ENCODE results near the gene TPM3.
"Not testable (repeated sequence)": the region's sequence is repeated elsewhere in the genome, so short reads cannot be mapped to it uniquely, and the experiment has no call there.

TPM3 gene

DNA sequence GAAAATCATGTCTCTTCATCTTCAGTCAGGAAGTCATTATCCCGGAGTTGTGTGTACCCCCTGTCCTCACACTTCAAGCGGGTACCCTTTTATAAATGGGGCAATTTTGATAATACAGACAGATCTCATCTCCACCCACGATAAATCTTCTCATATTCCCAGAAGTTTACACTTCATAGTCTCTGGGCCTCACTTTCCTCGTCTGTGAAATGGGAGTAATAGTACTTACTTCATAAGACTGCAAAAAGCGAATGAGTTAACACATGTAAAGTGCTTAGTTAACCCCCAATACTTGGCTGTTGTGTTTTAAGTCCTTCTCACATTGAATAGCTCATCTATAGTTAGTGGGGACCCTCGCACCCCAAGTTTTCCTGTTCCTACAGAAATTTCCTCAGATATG is 37.8 kb downstream of the TPM3 start:
- H3K9me3 ChIP-seq: no peaks in the 10 kb centered on the region
- intact Hi-C loops (cut with DNase I; ENCODE audit: low total_unique reads): no loop called here
- peaks cover 0 to 47% (median 11%) of the 10 kb centered on the region in 4 donors for H3K4me1 ChIP-seq
- TF ChIP-seq, protein P1, sequence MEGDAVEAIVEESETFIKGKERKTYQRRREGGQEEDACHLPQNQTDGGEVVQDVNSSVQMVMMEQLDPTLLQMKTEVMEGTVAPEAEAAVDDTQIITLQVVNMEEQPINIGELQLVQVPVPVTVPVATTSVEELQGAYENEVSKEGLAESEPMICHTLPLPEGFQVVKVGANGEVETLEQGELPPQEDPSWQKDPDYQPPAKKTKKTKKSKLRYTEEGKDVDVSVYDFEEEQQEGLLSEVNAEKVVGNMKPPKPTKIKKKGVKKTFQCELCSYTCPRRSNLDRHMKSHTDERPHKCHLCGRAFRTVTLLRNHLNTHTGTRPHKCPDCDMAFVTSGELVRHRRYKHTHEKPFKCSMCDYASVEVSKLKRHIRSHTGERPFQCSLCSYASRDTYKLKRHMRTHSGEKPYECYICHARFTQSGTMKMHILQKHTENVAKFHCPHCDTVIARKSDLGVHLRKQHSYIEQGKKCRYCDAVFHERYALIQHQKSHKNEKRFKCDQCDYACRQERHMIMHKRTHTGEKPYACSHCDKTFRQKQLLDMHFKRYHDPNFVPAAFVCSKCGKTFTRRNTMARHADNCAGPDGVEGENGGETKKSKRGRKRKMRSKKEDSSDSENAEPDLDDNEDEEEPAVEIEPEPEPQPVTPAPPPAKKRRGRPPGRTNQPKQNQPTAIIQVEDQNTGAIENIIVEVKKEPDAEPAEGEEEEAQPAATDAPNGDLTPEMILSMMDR (IDR thresholded peaks at IDR 0.05): no peak
- DNase-seq: no peak
- no peak overlapping the region for H3K4me3 ChIP-seq
- no peaks in the 10 kb centered on the region for H3K27me3 ChIP-seq
- H3K27ac ChIP-seq: peak overlapping the region; percentile 73 to 78
- peaks cover 20 to 36% (median 23%) of the 10 kb centered on the region in 3 donors for H3K36me3 ChIP-seq

DNA sequence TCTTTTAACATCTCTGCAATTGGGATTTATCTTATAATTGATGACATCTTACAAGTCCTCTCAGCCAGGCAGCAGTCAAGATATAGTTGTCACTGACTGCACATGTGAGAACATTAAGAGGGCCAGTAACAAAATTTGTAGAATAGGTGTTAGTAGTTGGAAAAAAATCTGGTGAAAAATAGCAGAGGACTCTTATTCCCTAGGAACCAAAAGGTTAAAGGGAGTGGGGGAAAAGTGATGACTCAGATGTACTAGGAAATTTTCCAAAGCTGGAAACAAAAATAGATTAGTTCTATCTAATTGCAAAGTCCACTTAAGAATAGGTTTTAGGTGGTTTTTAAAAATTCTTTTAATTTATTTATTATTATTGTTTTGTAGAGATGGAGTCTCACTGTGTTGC is 40.6 kb downstream of the TPM3 start:
- Histone ChIP-seq H3K27ac (peak overlapping the region in 1 of 2 donors; percentile 35), H3K9me3 (no peaks in the 10 kb centered on the region), H3K4me3 (no peak overlapping the region), H3K27me3 (no peaks in the 10 kb centered on the region), H3K4me1 (peaks cover 0 to 39% (median 11%) of the 10 kb centered on the region in 4 donors), H3K36me3 (peaks cover 0 to 15% (median 0%) of the 10 kb centered on the region in 3 donors)
- intact Hi-C loops (cut with DNase I; ENCODE audit: low total_unique reads): no loop called here
- TF ChIP-seq, protein P1 (IDR thresholded peaks at IDR 0.05): no peak
- no peak for DNase-seq

GRCh38 chr1:154148807-154149206 is 43.1 kb downstream of the TPM3 start:
- Histone ChIP-seq H3K27me3 (no peaks in the 10 kb centered on the region), H3K4me3 (no peak overlapping the region), H3K36me3 (no peaks in the 10 kb centered on the region), H3K27ac (no peak overlapping the region), H3K4me1 (peaks cover 0 to 16% (median 2%) of the 10 kb centered on the region in 4 donors), H3K9me3 (no peaks in the 10 kb centered on the region)
- intact Hi-C loops (cut with DNase I; ENCODE audit: low total_unique reads): no loop called here
- no peak for DNase-seq
- TF ChIP-seq, protein P1 (IDR thresholded peaks at IDR 0.05): no peak

DNA sequence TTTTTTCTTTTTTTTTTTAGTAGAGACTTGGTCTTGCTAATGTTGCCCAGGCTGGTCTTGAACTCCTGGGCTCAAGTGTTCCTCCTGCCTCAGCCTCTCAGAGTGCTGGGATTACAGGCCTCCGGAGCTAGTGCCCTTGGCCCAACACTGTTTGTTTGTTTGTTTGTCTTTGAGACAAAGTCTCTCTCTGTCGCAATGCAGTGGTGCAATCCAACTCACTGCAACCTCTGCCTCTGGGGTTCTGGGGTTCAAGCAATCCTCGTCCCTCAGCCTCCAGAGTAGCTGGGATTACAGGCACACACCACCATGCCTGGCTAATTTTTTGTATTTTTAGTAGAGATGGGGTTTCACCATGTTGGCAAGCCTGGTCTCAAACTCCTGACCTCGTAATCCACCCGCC is 44.4 kb downstream of the TPM3 start:
- H3K36me3 ChIP-seq; H3K4me3 ChIP-seq; H3K27me3 ChIP-seq; DNase-seq; H3K9me3 ChIP-seq; H3K27ac ChIP-seq; intact Hi-C loops (cut with DNase I; ENCODE audit: low total_unique reads): not testable (repeated sequence)
- peaks cover 0 to 16% (median 2%) of the 10 kb centered on the region in 4 donors for H3K4me1 ChIP-seq

GRCh38 chr1:154145986-154146385 is 45.9 kb downstream of the TPM3 start:
- TF ChIP-seq, protein P1 (IDR thresholded peaks at IDR 0.05): peak in 1 of 2 experiments; percentile 12
- Histone ChIP-seq H3K27me3 (no peaks in the 10 kb centered on the region), H3K4me3 (no peak overlapping the region), H3K9me3 (no peaks in the 10 kb centered on the region), H3K4me1 (peaks cover 0 to 4% (median 0%) of the 10 kb centered on the region in 4 donors), H3K27ac (no peak overlapping the region), H3K36me3 (no peaks in the 10 kb centered on the region)
- intact Hi-C loops (cut with DNase I; ENCODE audit: low total_unique reads): no loop called here
- DNase-seq: no peak

DNA sequence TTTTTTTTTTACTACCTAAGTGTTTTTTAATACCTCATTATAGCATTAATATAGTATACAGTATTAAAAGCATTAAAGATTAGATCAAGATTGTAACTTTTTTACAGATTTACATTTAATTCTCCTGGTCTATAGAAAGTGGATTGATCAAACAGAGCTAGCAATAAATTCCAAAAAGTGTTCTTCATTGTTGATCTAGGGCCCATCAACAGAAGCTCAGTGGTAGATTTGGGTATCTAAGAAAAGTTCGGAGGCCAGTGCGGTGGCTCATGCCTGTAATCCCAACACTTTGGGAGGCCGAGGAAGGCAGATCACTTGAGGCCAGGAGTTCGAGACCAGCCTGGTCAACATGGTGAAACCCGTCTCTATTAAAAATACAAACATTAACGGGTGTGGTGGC is 49.5 kb downstream of the TPM3 start:
- TF ChIP-seq, protein P1 (IDR thresholded peaks at IDR 0.05): no peak
- no peak for DNase-seq
- intact Hi-C loops (cut with DNase I; ENCODE audit: low total_unique reads): no loop called here
- H3K4me3 ChIP-seq: no peak overlapping the region
- H3K36me3 ChIP-seq: no peaks in the 10 kb centered on the region
- H3K27me3 ChIP-seq: no peaks in the 10 kb centered on the region
- no peaks in the 10 kb centered on the region for H3K4me1 ChIP-seq
- no peak overlapping the region for H3K27ac ChIP-seq
- H3K9me3 ChIP-seq: no peaks in the 10 kb centered on the region

Measured in tibial artery (tissue), 4 donors.